Testis (tissue), 3 donors: Measurements from ENCODE around the gene LCLAT1. TPM values are rescaled to one million over a fixed set of nuclear protein-coding genes. Genes with fewer than 3 reads are reported as not detected.

Experiments used
- DNase-seq: peaks from one replicate; pipeline ENCODE4 v3.0.0-alpha.2; 2019
- H3K27ac ChIP-seq, 2 donors: fragments of 200-600 bp; sonication (generic); one replicate each; pipeline ENCODE4 v1.5.1; 2019
- H3K27me3 ChIP-seq: fragments of 200-600 bp; sonication (generic); one replicate; pipeline ENCODE4 v1.5.1; 2019
- H3K36me3 ChIP-seq: fragments of 200-600 bp; sonication (generic); one replicate; pipeline ENCODE4 v1.5.1; 2017; ENCODE audit warnings: low read depth; ENCODE audit errors: missing control alignments
- H3K4me1 ChIP-seq: fragments of 200-600 bp; sonication (generic); one replicate; pipeline ENCODE4 v1.5.1; 2019
- H3K4me3 ChIP-seq, 2 donors: fragments of 200-600 bp; sonication (generic); one replicate each; pipeline ENCODE4 v1.5.1; 2017 to 2019
- H3K9me3 ChIP-seq: fragments of 200-600 bp; sonication (generic); one replicate; pipeline ENCODE4 v1.5.1; 2017
- CTCF ChIP-seq, 3 experiments: fragments of 450-650 bp in 2 of 3; fragments of 200-600 bp in 1 of 3; sonication (generic) in 1 of 3; IDR thresholded peaks; one replicate each; pipeline ENCODE4 v1.5.1; 2016 to 2019; ENCODE audit warnings: antibody characterized with exemption in 3 of 3, mild to moderate bottlenecking in 2 of 3, moderate library complexity in 1 of 3
- POLR2A ChIP-seq: fragments of 450-650 bp; IDR thresholded peaks from one replicate; pipeline ENCODE4 v1.6.1; 2017; ENCODE audit warnings: antibody characterized with exemption, mild to moderate bottlenecking, moderate library complexity
- WGBS, 2 donors: methylation state at CpG; one replicate each; pipeline ENCODE4 v1.1.5; 2018; 5-methylcytosine and 5-hydroxymethylcytosine counted together
- intact Hi-C: fragments of 100-400 bp; cut with DNase I; formaldehyde crosslinking; loops from one replicate; pipeline ENCODE4 v1.15.1; 2023; ENCODE audit warnings: low total_unique reads
- polyA plus RNA-seq: library from polyadenylated mRNA; stranded (reverse); fragments of 350-450 nt; fragmentation: Illumina TruSeq; extraction: RNeasy Lipid Tissue Mini Kit (QIAGEN cat#74804); gene quantifications from one replicate; pipeline ENCODE4 v1.2.3, GENCODE V29; 2014; ENCODE audit warnings: low read depth, low replicate concordance; ENCODE audit not compliant: insufficient read depth
- total RNA-seq, 2 donors: library from RNA; depleted of rRNA; stranded (reverse); fragments of >200 nt; gene quantifications; one replicate each; pipeline ENCODE4 v1.2.3, GENCODE V29; 2016

The LCLAT1 gene
- total and polyA plus RNA-seq, 3 donors from 2014 or later: 11.1 to 39.4 (median 34.9) TPM

GRCh38 chr2:30663321-30663720, 216.3 kb downstream of the LCLAT1 start:
- Histone ChIP-seq H3K9me3 (no peaks in the 10 kb centered on the region), H3K36me3 (no peaks in the 10 kb centered on the region), H3K4me3 (no peak overlapping the region), H3K4me1 (no peaks in the 10 kb centered on the region), H3K27me3 (no peaks in the 10 kb centered on the region), H3K27ac (no peak overlapping the region)
- TF ChIP-seq CTCF (IDR thresholded peaks at IDR 0.05) (no peak), POLR2A (no peak)
- intact Hi-C loops: no loop called here
- WGBS, 2 donors: 95 to 98% methylated on average over 4 of the region's 4 CpGs
- no peak for DNase-seq

DNA sequence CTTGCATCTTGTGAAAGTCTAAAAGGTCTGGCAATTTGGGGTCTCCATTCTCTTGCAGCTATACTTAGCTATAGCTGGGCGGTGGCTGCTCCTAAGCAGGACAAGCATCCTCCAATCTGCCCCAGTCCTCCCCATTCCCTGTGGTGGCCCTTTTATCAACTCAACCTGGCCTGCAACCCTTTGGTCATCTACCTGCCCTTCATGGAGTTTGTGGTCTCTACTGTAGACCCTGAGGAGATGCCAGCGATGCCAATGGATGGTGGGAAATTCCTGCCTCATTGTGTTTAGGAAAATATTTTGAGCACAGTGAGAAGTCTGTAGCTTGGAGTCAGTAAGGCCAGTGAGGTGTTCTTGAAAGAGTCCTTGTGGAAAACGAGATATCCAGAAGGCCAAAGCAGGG, 216.8 kb downstream of the LCLAT1 start:
- Histone ChIP-seq H3K36me3 (no peaks in the 10 kb centered on the region), H3K27me3 (no peaks in the 10 kb centered on the region), H3K27ac (no peak overlapping the region), H3K9me3 (no peaks in the 10 kb centered on the region), H3K4me3 (no peak overlapping the region), H3K4me1 (no peaks in the 10 kb centered on the region)
- WGBS, 2 donors: 88 to 97% methylated on average over 3 of the region's 3 CpGs
- DNase-seq: no peak
- intact Hi-C loops: no loop called here
- TF ChIP-seq CTCF (IDR thresholded peaks at IDR 0.05): no peak

DNA sequence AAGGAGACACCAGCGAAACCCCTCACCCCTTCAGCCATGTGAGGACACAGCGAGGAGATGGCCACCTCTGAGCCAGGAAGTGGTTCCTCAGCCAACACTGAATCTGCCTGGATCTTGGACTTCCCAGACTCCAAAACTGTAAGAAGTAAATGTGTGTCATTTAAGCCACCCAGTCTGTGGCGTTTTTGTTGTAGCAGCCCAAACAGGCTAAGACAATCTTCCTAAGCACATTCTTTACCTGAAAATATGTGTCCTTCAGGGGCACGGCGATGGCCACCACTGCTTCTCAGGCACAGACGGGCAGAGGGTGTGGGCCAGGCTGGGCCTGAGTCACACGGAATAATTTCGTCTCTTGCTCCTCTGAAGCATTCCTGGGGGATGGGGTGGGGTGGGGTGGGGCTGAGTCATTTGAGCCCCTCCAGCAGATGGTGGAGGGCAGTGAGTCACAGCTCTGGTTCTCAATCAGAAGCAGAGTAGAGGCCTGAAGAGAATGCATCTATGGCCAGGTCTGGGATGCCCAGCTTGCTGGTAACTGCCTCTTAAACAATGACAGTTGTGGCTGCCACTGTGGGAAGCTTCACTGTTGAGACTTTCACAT, 217.8 kb downstream of the LCLAT1 start:
- H3K4me1 ChIP-seq: no peaks in the 10 kb centered on the region
- DNase-seq: no peak
- no peaks in the 10 kb centered on the region for H3K9me3 ChIP-seq
- H3K36me3 ChIP-seq: no peaks in the 10 kb centered on the region
- intact Hi-C loops: no loop called here
- TF ChIP-seq CTCF (IDR thresholded peaks at IDR 0.05) (no peak), POLR2A (no peak)
- H3K27me3 ChIP-seq: no peaks in the 10 kb centered on the region
- no peak overlapping the region for H3K27ac ChIP-seq
- WGBS, 2 donors: 93 to 97% methylated on average over 8 of the region's 8 CpGs
- no peak overlapping the region for H3K4me3 ChIP-seq

DNA sequence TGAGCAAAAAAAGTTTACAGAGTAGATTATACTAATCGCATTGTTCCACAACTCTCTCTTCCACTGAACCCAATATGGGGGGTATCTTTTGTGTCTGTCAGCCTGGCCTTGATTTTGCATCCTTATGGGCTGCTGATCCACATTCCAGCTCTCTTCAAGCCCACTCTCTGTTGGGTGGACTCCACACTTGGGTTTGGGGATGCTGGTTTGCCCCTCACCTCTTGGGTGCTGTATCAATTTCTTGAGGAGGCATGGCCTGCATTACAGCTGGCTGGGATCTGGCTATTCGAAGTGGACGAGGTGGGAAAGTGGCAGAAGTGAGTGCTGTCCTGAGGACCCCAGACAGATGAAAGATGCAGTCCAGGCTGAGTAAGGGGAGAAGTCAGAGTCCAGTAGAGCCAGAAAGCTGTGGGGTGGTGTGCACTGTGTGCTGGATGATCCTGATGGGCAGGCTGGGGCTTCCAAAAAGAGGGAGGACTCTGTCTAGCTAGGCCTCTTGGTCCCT, 218.8 kb downstream of the LCLAT1 start:
- no peak for DNase-seq
- Histone ChIP-seq H3K4me3 (no peak overlapping the region), H3K36me3 (no peaks in the 10 kb centered on the region), H3K4me1 (no peaks in the 10 kb centered on the region), H3K9me3 (no peaks in the 10 kb centered on the region), H3K27ac (no peak overlapping the region), H3K27me3 (no peaks in the 10 kb centered on the region)
- intact Hi-C loops: no loop called here
- 71 to 80% methylated on average over 3 of the region's 3 CpGs for WGBS, 2 donors
- TF ChIP-seq POLR2A: no peak
- TF ChIP-seq CTCF (IDR thresholded peaks at IDR 0.05): no peak

DNA sequence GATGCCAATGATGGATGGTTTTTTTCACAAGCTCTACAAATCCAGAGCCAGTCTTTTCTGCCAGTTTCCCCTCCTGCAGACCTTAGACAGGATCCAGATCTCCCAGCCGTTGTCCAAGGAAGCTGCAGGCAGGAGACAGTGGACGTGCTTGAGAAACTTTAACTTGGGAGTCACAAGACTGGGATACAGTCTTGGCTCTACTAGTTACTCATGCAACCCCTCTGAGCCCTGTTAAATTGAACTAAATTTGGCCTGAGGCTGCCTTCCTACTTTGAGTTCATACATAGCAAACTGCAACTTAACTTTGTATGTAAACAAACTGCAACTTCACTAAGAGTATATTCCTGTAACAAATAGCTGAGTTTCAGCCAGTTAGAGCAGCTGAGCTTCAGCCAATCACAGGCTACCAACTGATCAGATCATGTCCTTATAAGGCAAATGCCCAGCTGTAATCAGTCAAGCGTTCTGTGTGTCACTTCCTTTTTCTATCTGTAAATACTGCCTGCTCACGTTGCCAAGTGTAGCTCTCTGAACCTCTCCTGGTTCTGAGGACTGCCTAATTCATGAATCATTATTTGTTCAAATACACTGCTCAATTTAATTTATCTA, 219.3 kb downstream of the LCLAT1 start:
- Histone ChIP-seq H3K4me3 (no peak overlapping the region), H3K27ac (no peak overlapping the region), H3K4me1 (no peaks in the 10 kb centered on the region), H3K27me3 (no peaks in the 10 kb centered on the region), H3K9me3 (no peaks in the 10 kb centered on the region), H3K36me3 (no peaks in the 10 kb centered on the region)
- WGBS, 2 donors: 54 to 65% methylated on average over 4 of the region's 4 CpGs
- TF ChIP-seq CTCF (IDR thresholded peaks at IDR 0.05) (no peak), POLR2A (no peak)
- no peak for DNase-seq
- intact Hi-C loops: no loop called here
